Measurements from ENCODE around the gene DGKA. TPM values are rescaled to one million over a fixed set of nuclear protein-coding genes. Genes with fewer than 3 reads are reported as not detected.

The DGKA gene
- total and polyA plus RNA-seq, 2 of the 13 experiments (the other 11 are each of a cell fraction or from before 2014, with no cell fraction given), result 2.4 to 5.4 TPM

GRCh38 chr12:55963760-55964159, 32.8 kb downstream of the DGKA start:
- in situ Hi-C loops (cut with HindIII; ENCODE audit: extremely low pct_ligation_motif_present, low pct_unique_long_range_greater_than_20kb) (no loop called here), intact Hi-C loops (cut with micrococcal nuclease; ENCODE audit: unreplicated experiment) (no loop called here)
- no TSS peak for BruUV-seq (replicated peaks)
- Histone ChIP-seq H3K4me2 (ENCODE audit: low read depth, low read length) (no peak overlapping the region), H4K20me1 (ENCODE audit: insufficient read depth, low read length) (no peaks in the 10 kb centered on the region), H3K9me3 (ENCODE audit: low read length) (no peaks in the 10 kb centered on the region), H3K4me3 (replicated peaks in 1 of 3; ENCODE audit: insufficient read depth in 1 of 3, low read depth in 2 of 3, low read length in 3 of 3) (no peak overlapping the region), H3K9ac (ENCODE audit: insufficient read depth, low read depth, low read length) (no peak overlapping the region), H2AFZ (ENCODE audit: low read length) (no peak overlapping the region), H3K27me3 (ENCODE audit: control insufficient read depth in 1 of 2, insufficient read depth in 2 of 2, low read length in 2 of 2) (no peaks in the 10 kb centered on the region), H3K79me2 (ENCODE audit: insufficient read depth, low read length) (peaks cover 15% of the 10 kb centered on the region), H3K27ac (ENCODE audit: extremely low read length, insufficient read depth, low read length) (no peak overlapping the region), H3K36me3 (replicated peaks in 1 of 2; ENCODE audit: control insufficient read depth in 1 of 2, insufficient read depth in 2 of 2, low read length in 2 of 2) (peaks cover 0 to 11% of the 10 kb centered on the region in 2 experiments; a peak in 3 of 5 replicates), H3K4me1 (ENCODE audit: insufficient read depth, low read length) (peaks cover 23% of the 10 kb centered on the region)
- no peak for ATAC-seq
- 69% methylated on average over 2 of the region's 2 CpGs for WGBS (ENCODE audit: low lambda C conversion rate)
- ChIA-PET POLR2A (no interaction called here), CTCF (ENCODE audit: low intra/inter-chr PET ratio, low total read pairs) (no interaction called here)
- FAIRE-seq, result no peak
- no peak for DNase-seq (ENCODE audit: low spot score)
- TF ChIP-seq, protein P1, sequence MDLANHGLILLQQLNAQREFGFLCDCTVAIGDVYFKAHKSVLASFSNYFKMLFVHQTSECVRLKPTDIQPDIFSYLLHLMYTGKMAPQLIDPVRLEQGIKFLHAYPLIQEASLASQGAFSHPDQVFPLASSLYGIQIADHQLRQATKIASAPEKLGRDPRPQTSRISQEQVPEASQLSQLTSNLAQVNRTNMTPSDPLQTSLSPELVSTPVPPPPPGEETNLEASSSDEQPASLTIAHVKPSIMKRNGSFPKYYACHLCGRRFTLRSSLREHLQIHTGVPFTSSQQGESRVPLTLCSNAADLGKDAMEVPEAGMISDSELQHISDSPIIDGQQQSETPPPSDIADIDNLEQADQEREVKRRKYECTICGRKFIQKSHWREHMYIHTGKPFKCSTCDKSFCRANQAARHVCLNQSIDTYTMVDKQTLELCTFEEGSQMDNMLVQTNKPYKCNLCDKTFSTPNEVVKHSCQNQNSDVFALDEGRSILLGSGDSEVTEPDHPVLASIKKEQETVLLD (CRISPR knock-in tag; IDR thresholded peaks at IDR 0.05; ENCODE audit: low read depth), result no peak
- TF ChIP-seq ZNF768 (CRISPR knock-in tag; IDR thresholded peaks at IDR 0.05) (no peak), ZSCAN9 (CRISPR knock-in tag; IDR thresholded peaks at IDR 0.05; ENCODE audit: borderline replicate concordance) (no peak), ZNF619 (CRISPR knock-in tag; IDR thresholded peaks at IDR 0.05) (no peak), GMEB2 (CRISPR knock-in tag; IDR thresholded peaks at IDR 0.05; ENCODE audit: low read depth) (no peak), ZNF672 (CRISPR knock-in tag; IDR thresholded peaks at IDR 0.05) (no peak), KLF15 (CRISPR knock-in tag; IDR thresholded peaks at IDR 0.05; ENCODE audit: borderline replicate concordance) (no peak), SNAPC2 (CRISPR knock-in tag; IDR thresholded peaks at IDR 0.05) (no peak), CREB1 (IDR thresholded peaks at IDR 0.05) (no peak), CREB1 (CRISPR knock-in tag; IDR thresholded peaks at IDR 0.05) (no peak), ZNF260 (CRISPR knock-in tag; IDR thresholded peaks at IDR 0.05; ENCODE audit: borderline replicate concordance, low read depth) (no peak), SOX5 (CRISPR knock-in tag; IDR thresholded peaks at IDR 0.05; ENCODE audit: borderline replicate concordance) (no peak), PPARG (CRISPR knock-in tag; conservative IDR thresholded peaks at IDR 0.05) (no peak), SNRNP70 (IDR thresholded peaks at IDR 0.05; ENCODE audit: low read depth, low read length) (no peak), ZNF546 (CRISPR knock-in tag; conservative IDR thresholded peaks at IDR 0.05) (no peak)
